SHP77 treated with DMSO at 0.1 percent for 48 hours (cell line): Measurements from ENCODE around the gene RPL7L1.

Experiments
- DNase-seq: peaks from one replicate; lab custom pipeline; 2025; lab: John Stamatoyannopoulos, UW

Gene RPL7L1

GRCh38 chr6:42933205-42933604 is 53.8 kb downstream of the RPL7L1 start:
- no peak for DNase-seq

GRCh38 chr6:42935322-42935721 is 55.9 kb downstream of the RPL7L1 start:
- DNase-seq, result no peak

- no peak for DNase-seq
Observed at GRCh38 chr6:42936398-42936797, 57.0 kb downstream of the RPL7L1 start.

- DNase-seq, result no peak
Observed at GRCh38 chr6:42937548-42938427, 58.4 kb downstream of the RPL7L1 start.

GRCh38 chr6:42938428-42938796 is 59.0 kb downstream of the RPL7L1 start:
- DNase-seq, result no peak

GRCh38 chr6:42938987-42939809 is 59.8 kb downstream of the RPL7L1 start:
- no peak for DNase-seq
